ENCODE data around the gene TOMM40L.

Gene TOMM40L

GRCh38 chr1:161197560-161198193 lies 28.2 kb upstream of the TOMM40L start:
- no peak for DNase-seq (ENCODE audit: low read depth in 2 of 2)

DNA sequence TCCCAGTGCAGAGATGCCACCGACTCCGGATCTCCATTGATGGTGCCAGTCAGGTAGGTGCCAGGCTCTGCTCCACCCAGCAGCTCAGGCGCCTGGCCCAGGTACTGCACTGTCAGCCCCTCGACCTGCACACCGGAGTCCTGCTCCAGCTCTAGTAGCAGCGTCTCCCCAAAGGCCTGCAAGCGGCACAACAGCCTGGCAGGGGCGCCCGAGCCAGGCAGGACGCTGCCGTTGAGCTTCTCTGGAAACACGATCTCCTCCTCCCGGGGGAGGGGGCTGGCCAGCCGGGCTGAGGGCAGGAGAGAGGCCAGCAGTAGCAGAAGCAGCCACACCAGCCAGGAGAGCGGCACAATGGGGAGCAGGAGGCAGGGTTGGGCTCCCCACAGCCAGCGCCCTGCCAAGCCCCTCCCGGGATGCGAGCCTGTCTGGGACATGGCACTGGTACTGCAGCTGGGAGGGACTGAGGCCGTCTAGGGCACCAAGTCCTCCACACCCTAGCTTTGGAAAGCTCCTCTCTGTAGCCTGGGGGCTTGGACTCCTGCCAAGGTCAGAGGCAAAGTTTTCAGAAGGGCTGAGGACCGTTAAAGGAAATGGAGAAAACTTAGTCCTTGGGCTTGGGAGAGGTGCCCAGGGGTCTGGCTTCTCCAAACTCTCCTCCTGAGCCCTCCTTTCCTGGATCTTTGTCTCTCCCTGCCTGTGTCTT lies 27.5 kb upstream of the TOMM40L start:
- DNase-seq (ENCODE audit: low read depth in 2 of 2) = no peak

DNA sequence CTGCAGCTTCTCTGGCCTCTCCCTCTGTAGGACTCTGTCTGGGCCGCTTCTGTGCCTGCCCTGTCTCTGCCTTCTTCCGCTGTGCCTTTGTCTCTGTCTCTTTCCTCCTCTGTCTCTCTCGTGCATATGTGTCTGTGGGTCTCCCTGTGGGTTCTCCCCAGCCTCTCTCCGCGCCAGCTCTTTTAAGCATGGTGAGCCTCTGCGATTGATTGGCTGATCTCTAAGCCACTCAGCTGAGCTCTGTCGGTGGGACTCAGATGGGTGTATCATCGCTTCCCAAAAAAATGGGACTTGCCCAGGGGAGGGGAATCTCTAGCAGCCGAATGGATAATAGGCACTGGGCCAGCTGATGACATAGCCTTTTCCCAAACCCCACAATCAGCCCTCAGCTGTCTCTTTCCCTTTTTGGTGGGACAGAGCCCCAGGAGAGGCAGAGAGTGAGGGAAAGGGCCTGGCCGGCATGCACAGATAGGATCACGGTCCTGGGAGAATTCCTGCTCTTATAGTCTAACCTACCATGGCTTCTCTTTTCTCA lies 26.9 kb upstream of the TOMM40L start, which contains the start of gene ADAMTS4:
Gene ADAMTS4, minus strand, starts transcription at position 158 of the 535 bp plus-strand sequence. CDS start 427 bp downstream, outside the sequence.
- DNase-seq (ENCODE audit: low read depth in 2 of 2) = no peak

- no peak for DNase-seq (ENCODE audit: low read depth in 2 of 2)
These were observed 26.2 kb upstream of the TOMM40L start for GRCh38 chr1:161199506-161200139.

DNA sequence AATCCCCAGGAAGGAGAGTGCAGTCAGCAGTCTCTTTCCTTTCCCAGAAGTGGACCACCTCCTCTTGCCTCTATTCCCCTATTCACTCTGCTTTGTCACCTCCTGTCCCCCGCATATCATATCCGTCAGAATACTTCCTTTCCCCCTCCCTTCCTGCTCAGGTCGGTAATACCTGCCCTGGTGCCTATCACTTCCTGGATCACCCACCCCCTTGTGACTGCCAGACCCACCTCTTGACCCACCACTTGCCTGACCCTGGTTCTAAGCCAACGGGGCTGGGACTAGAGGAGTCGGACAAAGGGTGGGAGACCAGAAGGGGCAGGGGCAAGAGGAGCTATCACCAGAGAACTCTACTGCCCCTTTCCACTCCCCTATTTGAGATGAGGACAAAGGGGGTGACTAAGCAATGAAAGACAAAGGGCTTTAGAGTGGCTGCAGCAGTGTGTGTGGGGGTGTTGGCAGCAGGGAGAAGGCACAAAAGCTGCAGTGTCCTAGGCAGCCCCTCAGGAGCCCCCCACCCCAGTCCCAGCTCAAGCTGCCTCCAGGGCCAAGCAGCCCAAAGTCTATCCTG lies 25.4 kb upstream of the TOMM40L start:
- no peak for DNase-seq (ENCODE audit: low read depth in 2 of 2)

DNA sequence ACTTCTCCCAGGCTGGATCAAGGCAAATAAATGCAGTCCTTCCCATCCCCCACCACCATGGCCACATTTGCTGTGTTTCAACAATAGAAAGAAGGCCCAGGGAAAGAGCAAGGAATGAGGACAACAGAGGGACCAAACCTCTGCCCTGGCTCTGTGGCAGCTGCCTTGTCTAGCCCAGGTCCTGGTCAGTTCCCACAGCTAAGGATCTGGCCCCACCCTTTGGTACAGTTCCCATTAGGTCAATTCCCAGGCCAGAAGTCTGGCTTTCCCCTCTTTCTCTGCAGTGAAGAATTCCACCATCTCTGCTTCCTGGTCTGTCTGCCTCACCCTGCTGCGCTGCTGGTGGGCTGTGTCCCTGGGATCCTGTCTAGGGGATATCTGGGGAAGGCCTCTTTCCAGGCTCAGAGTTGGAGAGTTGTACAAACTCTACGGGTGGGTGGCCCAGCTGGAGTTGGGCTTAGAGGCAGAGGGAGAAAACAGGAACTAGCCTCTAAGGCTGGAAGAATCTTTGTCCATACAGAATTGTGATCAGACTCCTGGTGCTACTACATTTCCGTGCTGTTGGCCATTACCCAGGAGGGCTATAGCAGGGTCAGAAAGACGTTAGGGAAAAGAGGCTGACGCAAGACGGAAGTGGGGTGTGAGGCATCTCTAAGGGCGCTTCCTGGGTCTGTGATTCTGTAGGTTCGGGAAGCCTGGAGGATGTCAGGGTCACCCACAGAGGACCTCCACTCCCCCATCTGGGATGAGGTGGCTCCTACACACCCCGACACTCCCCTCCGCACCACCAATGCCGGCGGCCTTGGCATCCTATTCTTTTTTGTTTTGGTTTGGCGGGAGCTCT lies 24.6 kb upstream of the TOMM40L start:
- no peak for DNase-seq (ENCODE audit: low read depth in 2 of 2)

DNA sequence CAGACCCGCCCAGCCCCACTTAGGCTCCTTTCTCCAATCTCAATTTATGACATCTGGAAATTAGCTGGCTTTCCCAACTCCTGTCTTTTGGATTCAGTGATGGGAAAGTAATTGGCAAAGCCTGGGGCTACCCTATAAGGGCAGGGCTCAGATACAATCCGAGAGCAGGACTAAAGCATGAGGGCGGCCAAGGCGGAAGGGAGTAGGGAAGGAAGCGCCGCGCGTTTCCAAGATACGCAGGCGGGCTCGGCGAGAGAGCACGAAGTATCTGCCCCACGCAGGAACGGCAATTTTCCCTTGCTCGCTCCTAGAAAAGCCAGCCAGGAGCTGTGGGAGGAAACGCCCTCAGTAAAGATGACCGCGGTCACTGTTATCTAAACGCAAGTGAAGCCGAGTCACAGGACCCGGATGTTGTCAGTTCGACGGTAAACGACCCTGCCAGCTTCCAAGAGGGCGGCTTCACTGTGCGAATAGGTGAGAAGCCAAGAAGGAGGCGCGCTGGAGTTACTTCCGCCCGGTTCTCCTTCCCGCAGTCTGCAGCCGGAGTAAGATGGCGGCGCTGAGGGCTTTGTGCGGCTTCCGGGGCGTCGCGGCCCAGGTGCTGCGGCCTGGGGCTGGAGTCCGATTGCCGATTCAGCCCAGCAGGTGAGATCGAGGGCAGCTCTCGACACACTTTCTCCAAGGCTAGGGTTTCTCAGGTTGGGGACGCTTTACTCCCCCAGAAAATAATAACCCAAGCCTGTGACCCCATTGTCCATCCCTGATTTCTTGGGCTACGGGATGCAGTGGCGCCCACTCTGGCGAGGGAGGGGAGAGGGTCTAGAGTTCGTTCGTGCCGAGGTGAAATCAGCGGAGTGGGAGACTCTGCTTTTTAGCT lies 23.8 kb upstream of the TOMM40L start, which contains the start of gene NDUFS2:
Gene NDUFS2, plus strand, starts transcription at position 532 of the 877 bp plus-strand sequence. Its CDS starts 19 bp downstream, at position 551.
- DNase-seq (ENCODE audit: low read depth in 2 of 2) = peak; percentile 90 to 96

DNA sequence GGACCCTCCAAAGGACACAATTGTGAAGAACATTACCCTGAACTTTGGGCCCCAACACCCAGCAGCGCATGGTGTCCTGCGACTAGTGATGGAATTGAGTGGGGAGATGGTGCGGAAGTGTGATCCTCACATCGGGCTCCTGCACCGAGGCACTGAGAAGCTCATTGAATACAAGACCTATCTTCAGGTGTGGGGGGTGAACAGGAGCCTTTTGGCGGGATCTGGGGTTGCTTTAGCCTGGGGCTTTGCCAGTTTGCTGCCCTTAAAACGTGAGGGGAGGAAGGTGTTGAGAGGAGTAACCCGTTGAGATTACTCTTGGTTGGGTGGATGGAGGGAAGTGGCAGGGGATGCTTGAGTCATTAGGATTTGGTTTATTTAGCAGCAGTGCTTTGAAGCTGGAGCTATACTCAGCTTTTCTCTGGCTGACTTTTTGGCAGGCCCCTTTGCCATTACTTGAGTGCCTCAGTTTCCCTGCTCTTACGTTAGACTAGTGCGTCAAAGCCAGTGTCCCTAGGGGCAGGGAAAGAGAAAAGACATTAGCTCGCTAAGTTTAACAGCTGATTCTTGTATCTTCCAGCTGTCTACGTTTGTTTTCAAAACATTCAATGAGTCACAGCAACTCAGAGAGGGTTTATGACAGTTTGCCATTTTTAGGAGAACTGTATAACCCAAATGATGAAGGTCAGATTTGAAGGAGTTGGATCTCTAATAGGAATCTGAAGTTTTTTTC lies 19.3 kb upstream of the TOMM40L start:
- no peak for DNase-seq (ENCODE audit: low read depth in 2 of 2)

- DNase-seq (ENCODE audit: low read depth in 2 of 2) = no peak
These were observed 18.7 kb upstream of the TOMM40L start for GRCh38 chr1:161207173-161207572.

DNA sequence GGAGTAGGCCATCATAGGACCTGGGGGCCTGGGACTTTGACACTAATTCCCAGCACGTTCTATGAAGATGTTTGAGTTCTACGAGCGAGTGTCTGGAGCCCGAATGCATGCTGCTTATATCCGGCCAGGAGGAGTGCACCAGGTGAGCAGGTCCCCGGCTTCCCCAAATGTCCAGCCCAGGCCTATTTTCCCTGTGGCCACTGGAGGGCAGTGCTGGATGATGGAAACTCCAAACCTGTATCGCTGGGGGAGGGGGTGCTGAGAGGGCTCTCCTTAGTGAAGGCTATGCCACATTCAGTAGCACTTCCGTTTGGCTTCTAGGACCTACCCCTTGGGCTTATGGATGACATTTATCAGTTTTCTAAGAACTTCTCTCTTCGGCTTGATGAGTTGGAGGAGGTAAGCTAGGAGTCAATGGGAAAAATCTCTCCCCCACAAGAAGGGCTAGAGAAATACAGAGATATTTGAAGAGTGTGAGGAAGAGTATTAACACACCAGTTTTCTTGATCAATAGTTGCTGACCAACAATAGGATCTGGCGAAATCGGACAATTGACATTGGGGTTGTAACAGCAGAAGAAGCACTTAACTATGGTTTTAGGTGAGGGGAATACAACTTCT lies 16.0 kb upstream of the TOMM40L start:
- peak; percentile 45 to 48 for DNase-seq (ENCODE audit: low read depth in 2 of 2)

DNA sequence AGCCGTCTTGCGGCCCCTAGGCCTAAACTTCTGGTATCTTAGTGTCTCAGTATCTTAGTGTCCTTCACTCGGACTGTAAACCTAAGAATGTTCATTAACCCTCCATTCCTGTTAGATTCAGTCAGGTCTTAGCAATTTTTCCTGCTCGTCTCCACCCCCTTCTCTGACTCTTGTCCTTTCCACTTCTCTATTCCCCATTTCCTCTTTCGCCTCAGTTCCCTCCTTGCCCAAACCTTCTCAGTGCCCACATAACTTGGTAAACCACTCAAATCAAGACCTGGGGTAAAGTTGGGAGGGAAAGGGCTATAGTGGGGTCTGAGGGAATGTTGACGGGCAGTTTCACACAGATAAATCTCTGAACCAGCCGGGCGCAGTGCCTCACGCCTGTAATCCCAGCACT lies 11.5 kb upstream of the TOMM40L start:
- DNase-seq (ENCODE audit: low read depth in 2 of 2) = no peak

DNA sequence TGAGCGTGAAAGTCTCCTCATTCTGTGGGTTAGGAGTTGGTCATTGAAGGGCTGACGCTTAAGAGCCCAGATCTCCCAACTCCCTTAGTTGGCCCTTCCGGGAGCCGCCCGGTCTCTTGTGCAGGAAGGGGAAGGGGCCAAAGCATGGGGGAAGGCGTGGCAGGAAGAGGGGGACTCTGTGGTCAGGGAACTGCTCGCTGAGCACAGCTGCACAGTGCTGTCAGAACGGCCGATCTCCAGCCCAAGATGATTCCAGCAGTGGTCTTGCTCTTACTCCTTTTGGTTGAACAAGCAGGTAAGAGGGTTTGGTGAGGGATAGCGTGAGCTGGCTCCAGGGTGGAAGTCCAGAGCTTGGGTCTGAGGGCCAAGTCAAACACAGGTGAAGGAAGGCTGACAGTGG lies 10.8 kb upstream of the TOMM40L start, which contains the start of gene FCER1G:
Gene FCER1G, plus strand, starts transcription at position 220 of the 400 bp plus-strand sequence. Its CDS starts 27 bp downstream, at position 247.
- no peak for DNase-seq (ENCODE audit: low read depth in 2 of 2)

DNA sequence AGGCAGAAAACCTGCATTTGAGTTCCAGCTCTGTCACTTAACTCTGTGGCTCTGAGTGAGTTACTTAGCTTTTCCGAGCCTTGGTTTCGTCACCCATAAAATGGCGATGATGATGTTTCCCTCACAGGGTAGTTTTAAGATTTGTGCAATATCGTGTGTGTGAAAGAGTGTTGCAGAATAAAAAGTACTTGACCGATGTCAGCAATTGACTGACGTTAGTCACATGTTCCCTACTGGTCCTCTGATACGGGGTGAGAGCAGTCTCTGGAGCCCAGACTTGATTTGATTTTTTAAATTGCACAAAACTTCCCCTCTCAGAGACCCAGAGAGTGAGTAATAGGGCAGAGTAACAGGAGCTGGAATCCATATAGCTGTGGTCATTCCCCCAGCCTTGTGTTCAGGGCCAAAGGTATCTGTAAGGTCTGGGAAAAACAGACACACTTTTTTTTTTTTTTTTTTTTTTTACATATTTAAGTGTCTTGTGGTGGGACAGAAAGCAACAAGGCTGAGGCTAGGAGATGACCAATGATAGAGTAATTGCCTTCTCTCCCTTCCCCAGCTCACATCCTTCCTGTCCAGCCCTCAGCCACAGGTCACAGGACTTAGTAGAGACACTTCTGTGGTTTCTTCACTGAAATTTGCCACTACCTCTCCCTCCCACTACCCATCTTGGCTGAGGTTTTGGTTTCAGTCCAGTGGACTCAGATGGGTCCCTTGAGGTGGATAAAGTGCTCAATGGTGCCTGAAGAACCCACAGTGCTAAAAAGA lies 8.7 kb upstream of the TOMM40L start:
- DNase-seq (ENCODE audit: low read depth in 2 of 2) = no peak

- no peak for DNase-seq (ENCODE audit: low read depth in 2 of 2)
These were observed 8.0 kb upstream of the TOMM40L start for GRCh38 chr1:161217831-161218230.

DNA sequence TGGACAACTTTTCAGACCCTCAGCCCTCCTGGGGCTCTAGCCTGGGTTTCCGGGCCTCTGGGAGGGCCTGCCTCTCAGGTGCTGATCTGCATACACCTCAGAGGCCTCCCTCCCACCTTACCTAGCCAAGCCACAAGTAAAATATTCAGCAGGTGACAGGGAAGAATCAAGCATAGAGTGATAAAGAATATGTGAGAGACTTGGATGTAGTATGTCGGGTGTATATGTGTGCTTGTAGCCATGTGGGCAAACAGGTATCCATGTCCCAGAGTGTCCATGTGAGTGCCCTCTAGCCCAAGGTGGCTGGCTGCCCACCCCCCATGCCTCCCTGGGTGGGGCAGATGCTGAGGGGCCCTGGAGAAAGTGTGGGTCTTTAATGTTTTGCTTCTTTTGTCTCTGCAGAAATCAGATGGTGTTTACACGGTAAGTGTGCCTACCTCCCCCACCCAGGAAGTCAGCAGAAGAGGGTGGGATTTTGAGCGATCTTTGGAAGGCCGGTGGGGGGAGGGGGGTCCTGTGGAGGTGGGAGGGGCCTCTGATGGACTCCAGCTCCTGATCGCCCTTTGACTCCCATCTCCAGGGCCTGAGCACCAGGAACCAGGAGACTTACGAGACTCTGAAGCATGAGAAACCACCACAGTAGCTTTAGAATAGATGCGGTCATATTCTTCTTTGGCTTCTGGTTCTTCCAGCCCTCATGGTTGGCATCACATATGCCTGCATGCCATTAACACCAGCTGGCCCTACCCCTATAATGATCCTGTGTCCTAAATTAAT lies 7.4 kb upstream of the TOMM40L start:
- no peak for DNase-seq (ENCODE audit: low read depth in 2 of 2)

DNA sequence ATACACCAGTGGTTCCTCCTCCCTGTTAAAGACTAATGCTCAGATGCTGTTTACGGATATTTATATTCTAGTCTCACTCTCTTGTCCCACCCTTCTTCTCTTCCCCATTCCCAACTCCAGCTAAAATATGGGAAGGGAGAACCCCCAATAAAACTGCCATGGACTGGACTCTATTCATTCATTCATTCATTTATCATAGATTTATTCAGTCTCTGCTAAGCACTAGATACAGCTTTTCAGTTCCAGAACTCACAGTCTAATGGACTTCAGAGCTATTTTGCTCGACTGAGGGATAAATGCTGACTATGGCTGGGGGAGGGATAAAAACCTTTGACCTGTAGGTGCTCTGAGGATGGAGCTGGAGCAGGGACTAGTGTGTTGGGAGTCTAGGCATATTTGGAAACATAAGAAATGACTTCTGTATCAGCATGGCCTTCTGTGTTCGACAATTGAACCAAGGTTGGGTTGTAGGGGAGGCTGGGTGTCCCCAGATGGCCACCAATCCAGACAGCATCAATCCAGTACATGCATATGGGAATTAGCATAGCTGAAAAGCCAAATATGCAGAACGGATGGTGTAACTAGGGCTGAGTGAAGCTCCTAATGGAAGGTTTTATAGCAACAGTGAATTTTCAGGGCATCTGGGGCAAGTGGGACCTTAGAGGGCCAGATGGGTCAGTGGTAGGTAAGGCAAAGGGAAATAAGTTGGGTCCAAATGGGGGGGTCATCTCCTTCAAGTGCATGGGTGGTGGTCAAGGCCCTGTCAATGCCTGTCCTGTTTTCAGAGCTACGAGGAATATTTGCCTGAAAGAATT lies 6.6 kb upstream of the TOMM40L start:
- no peak for DNase-seq (ENCODE audit: low read depth in 2 of 2)

DNA sequence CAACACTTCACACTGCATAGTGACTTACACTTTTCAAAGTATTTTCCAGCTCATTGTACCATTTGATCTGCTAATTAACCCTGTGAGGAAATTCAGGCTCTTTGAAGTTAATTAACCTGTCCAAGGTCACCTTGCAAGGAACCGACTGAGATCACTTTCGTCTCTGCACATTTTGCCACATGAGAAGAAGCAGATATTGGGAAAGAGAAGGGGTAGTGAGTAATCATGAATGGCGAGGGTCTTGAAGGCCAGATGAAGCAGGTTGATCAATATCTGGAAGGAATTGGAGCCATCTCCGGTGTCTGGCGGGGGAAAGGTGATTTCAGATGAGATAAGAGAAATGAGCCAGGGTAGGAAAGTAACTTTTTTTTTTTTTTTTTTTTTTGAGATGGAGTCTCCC lies 5.9 kb upstream of the TOMM40L start:
- DNase-seq (ENCODE audit: low read depth in 2 of 2) = no peak
